Stimulated activated CD4-positive, alpha-beta T cell treated with anti-CD3 and anti-CD28 coated beads, Interleukin-1b, Interleukin-23, amount 100 ng/mL, for 48 hours (primary cell): ENCODE data around the gene GULP1.
"Not testable (repeated sequence)": the region's sequence is repeated elsewhere in the genome, so short reads cannot be mapped to it uniquely, and the experiment has no call there.

Source experiments
- DNase-seq: peaks from one replicate; pipeline ENCODE4 v3.0.0-alpha.2; 2020

Gene GULP1

GRCh38 chr2:188492751-188493150 lies 201.1 kb downstream of the GULP1 start:
- DNase-seq, result no peak

GRCh38 chr2:188494906-188495305 lies 203.2 kb downstream of the GULP1 start:
- DNase-seq, result no peak

- no peak for DNase-seq
Measured at GRCh38 chr2:188495969-188496431, 204.3 kb downstream of the GULP1 start.

GRCh38 chr2:188497726-188498125 lies 206.1 kb downstream of the GULP1 start:
- DNase-seq, result no peak

GRCh38 chr2:188503975-188504374 lies 212.3 kb downstream of the GULP1 start:
- no peak for DNase-seq

GRCh38 chr2:188506843-188507242 lies 215.2 kb downstream of the GULP1 start:
- no peak for DNase-seq

GRCh38 chr2:188511346-188511745 lies 219.7 kb downstream of the GULP1 start:
- no peak for DNase-seq

GRCh38 chr2:188512456-188512855 lies 220.8 kb downstream of the GULP1 start:
- DNase-seq, result no peak

- no peak for DNase-seq
Measured at GRCh38 chr2:188515918-188516317, 224.2 kb downstream of the GULP1 start.

GRCh38 chr2:188517549-188518215 lies 226.0 kb downstream of the GULP1 start:
- DNase-seq, result no peak

- no peak for DNase-seq
Measured at GRCh38 chr2:188518381-188518780, 226.7 kb downstream of the GULP1 start.

- no peak for DNase-seq
Measured at GRCh38 chr2:188519136-188519535, 227.5 kb downstream of the GULP1 start.

GRCh38 chr2:188522517-188522916 lies 230.8 kb downstream of the GULP1 start:
- DNase-seq, result no peak

- DNase-seq, result no peak
Measured at GRCh38 chr2:188523919-188524318, 232.2 kb downstream of the GULP1 start.

GRCh38 chr2:188524519-188525113 lies 232.9 kb downstream of the GULP1 start:
- DNase-seq, result peak; percentile 2

GRCh38 chr2:188526701-188527100 lies 235.0 kb downstream of the GULP1 start:
- no peak for DNase-seq

- no peak for DNase-seq
Measured at GRCh38 chr2:188527141-188527540, 235.5 kb downstream of the GULP1 start.

- no peak for DNase-seq
Measured at GRCh38 chr2:188527581-188527993, 235.9 kb downstream of the GULP1 start.

GRCh38 chr2:188529710-188530109 lies 238.0 kb downstream of the GULP1 start:
- no peak for DNase-seq

- no peak for DNase-seq
Measured at GRCh38 chr2:188534875-188535274, 243.2 kb downstream of the GULP1 start.

- no peak for DNase-seq
Measured at GRCh38 chr2:188551671-188552070, 260.0 kb downstream of the GULP1 start.

GRCh38 chr2:188557081-188557480 lies 265.4 kb downstream of the GULP1 start:
- no peak for DNase-seq

- DNase-seq, result not testable (repeated sequence)
Measured at GRCh38 chr2:188559455-188559854, 267.8 kb downstream of the GULP1 start.

GRCh38 chr2:188561473-188561979 lies 269.9 kb downstream of the GULP1 start:
- DNase-seq, result no peak
